IMR-90 (cell line): Measurements from ENCODE around the gene ZNF48.

ENCODE experiments used
- CEBPB ChIP-seq: IDR thresholded peaks from 2 replicates; pipeline ENCODE4 v1.6.1; 2012; ENCODE audit warnings: low read depth, low read length, improper control_type of control experiment
- CHD1 ChIP-seq: IDR thresholded peaks from 2 replicates; pipeline ENCODE4 v1.6.1; 2012; ENCODE audit warnings: low read depth, low read length, improper control_type of control experiment
- FOS ChIP-seq: fragments of 150-350 bp; IDR thresholded peaks from 2 replicates; pipeline ENCODE4 v1.6.1; 2016; ENCODE audit warnings: low read depth, low read length
- MAFK ChIP-seq: IDR thresholded peaks from 2 replicates; pipeline ENCODE4 v1.6.1; 2012; ENCODE audit warnings: low read depth, low read length, improper control_type of control experiment
- MXI1 ChIP-seq: IDR thresholded peaks from 2 replicates; pipeline ENCODE4 v1.6.1; 2012; ENCODE audit warnings: low read depth, mild to moderate bottlenecking, low read length, moderate library complexity, borderline replicate concordance
- POLR2A ChIP-seq: IDR thresholded peaks from 2 replicates; pipeline ENCODE4 v1.6.1; 2012; ENCODE audit warnings: mild to moderate bottlenecking, low read depth, low read length
- RAD21 ChIP-seq: IDR thresholded peaks from 2 replicates; pipeline ENCODE4 v1.6.1; 2012; ENCODE audit warnings: low read length, improper control_type of control experiment
- RCOR1 ChIP-seq: IDR thresholded peaks from 2 replicates; pipeline ENCODE4 v1.6.1; 2012; ENCODE audit warnings: mild to moderate bottlenecking, low read length, improper control_type of control experiment; ENCODE audit not compliant: insufficient replicate concordance
- RFX5 ChIP-seq: IDR thresholded peaks from 2 replicates; pipeline ENCODE4 v1.8.0; 2012; ENCODE audit warnings: low read depth, mild to moderate bottlenecking, low read length, moderate library complexity
- USF2 ChIP-seq: fragments of 150-350 bp; IDR thresholded peaks from 2 replicates; pipeline ENCODE4 v1.6.1; 2017; ENCODE audit warnings: mild to moderate bottlenecking, antibody characterized with exemption, low read length, low read depth
- TF ChIP-seq, protein P1 (sequence below): conservative IDR thresholded peaks from 2 replicates; pipeline ENCODE4 v1.5.1; 2012; ENCODE audit warnings: mild to moderate bottlenecking, low read depth, low read length, improper control_type of control experiment
- TF ChIP-seq, protein P2 (sequence below): fragments of 150-350 bp; IDR thresholded peaks from 2 replicates; pipeline ENCODE4 v1.6.1; 2016; ENCODE audit warnings: low read depth, mild to moderate bottlenecking, low read length, moderate library complexity, borderline replicate concordance

DNA sequence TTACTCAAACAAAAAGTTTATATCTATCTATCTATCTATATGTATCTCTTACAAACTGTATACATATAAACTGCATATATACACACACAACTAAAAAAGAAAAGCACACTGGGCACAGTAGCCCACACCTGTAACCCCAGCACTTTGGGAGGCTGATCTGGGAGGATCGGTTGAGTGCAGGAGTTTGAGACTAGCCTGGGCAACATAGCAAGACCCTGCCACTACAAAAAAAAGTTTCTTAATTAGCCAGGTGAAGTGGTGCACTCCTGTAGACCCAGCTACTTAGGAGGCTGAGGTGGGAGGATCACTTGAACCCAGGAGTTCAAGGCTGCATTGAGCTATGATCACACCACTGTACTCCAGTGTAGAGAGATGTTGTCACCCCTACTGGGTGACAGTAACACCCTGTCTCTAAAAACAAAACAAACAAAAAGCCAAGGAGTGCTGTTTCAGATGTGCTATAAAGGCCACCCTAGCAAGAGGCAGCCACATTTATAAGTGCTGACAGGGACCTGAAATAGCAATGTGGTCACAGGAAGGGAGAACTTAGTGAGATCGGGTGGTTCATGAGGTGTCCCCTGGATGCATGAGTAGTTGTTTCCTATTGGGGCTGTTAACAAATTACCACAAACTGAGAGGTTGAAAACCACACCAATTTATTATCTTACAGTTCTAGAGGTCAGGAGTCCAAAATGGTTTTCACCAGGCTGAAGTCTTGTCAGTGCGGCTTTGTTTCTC lies 44.9 kb upstream of the ZNF48 start:
- TF ChIP-seq, protein P1, sequence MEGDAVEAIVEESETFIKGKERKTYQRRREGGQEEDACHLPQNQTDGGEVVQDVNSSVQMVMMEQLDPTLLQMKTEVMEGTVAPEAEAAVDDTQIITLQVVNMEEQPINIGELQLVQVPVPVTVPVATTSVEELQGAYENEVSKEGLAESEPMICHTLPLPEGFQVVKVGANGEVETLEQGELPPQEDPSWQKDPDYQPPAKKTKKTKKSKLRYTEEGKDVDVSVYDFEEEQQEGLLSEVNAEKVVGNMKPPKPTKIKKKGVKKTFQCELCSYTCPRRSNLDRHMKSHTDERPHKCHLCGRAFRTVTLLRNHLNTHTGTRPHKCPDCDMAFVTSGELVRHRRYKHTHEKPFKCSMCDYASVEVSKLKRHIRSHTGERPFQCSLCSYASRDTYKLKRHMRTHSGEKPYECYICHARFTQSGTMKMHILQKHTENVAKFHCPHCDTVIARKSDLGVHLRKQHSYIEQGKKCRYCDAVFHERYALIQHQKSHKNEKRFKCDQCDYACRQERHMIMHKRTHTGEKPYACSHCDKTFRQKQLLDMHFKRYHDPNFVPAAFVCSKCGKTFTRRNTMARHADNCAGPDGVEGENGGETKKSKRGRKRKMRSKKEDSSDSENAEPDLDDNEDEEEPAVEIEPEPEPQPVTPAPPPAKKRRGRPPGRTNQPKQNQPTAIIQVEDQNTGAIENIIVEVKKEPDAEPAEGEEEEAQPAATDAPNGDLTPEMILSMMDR: no peak
- no peak for TF ChIP-seq POLR2A
- TF ChIP-seq USF2: no peak
- TF ChIP-seq, protein P2, sequence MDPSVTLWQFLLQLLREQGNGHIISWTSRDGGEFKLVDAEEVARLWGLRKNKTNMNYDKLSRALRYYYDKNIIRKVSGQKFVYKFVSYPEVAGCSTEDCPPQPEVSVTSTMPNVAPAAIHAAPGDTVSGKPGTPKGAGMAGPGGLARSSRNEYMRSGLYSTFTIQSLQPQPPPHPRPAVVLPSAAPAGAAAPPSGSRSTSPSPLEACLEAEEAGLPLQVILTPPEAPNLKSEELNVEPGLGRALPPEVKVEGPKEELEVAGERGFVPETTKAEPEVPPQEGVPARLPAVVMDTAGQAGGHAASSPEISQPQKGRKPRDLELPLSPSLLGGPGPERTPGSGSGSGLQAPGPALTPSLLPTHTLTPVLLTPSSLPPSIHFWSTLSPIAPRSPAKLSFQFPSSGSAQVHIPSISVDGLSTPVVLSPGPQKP: no peak
- TF ChIP-seq RAD21: no peak
- TF ChIP-seq MXI1: no peak
- no peak for TF ChIP-seq CEBPB
- no peak for TF ChIP-seq RFX5
- TF ChIP-seq FOS: no peak
- TF ChIP-seq CHD1: no peak
- TF ChIP-seq RCOR1: no peak
- TF ChIP-seq MAFK: no peak
